Keratinocyte (primary cell): Measurements from ENCODE around the gene ATP13A3. TPM values are rescaled to one million over a fixed set of nuclear protein-coding genes. Genes with fewer than 3 reads are reported as not detected.

Experiments
- DNase-seq: peaks from one replicate; pipeline ENCODE4 v3.0.0-alpha.2; 2011; ENCODE audit warnings: low read depth, missing footprints, low spot score
- FAIRE-seq: peaks from 2 replicates; lab custom pipeline; 2011; peaks lifted over from hg19 to GRCh38; lab: Jason Lieb, UNC
- H2AFZ ChIP-seq: 2 replicates; pipeline ENCODE4 v1.6.0; 2012; ENCODE audit warnings: low read length, control low read depth, inconsistent platforms; ENCODE audit not compliant: control insufficient read depth
- H3K27ac ChIP-seq: 2 replicates; pipeline ENCODE4 v1.5.1; 2011; ENCODE audit warnings: low read length; ENCODE audit not compliant: control insufficient read depth, insufficient read depth
- H3K27me3 ChIP-seq: 3 replicates; pipeline ENCODE4 v1.6.0; 2011; ENCODE audit warnings: low read length; ENCODE audit not compliant: control insufficient read depth, insufficient read depth; ENCODE audit errors: extremely low read depth
- H3K36me3 ChIP-seq, 2 experiments: 2 replicates in 1 of 2; 3 replicates in 1 of 2; pipeline ENCODE4 v1.5.1; 2011; ENCODE audit warnings: low read length in 2 of 2, mild to moderate bottlenecking in 1 of 2; ENCODE audit not compliant: control insufficient read depth in 2 of 2, insufficient read depth in 2 of 2; ENCODE audit errors: extremely low read depth in 1 of 2
- H3K4me1 ChIP-seq: 3 replicates; pipeline ENCODE4 v1.5.1; 2011; ENCODE audit warnings: low read length; ENCODE audit not compliant: control insufficient read depth, insufficient read depth; ENCODE audit errors: extremely low read depth
- H3K4me2 ChIP-seq: 3 replicates; pipeline ENCODE4 v1.6.0; 2011; ENCODE audit warnings: low read depth, low read length; ENCODE audit not compliant: control insufficient read depth, insufficient read depth; ENCODE audit errors: extremely low read depth
- H3K4me3 ChIP-seq, 3 experiments: fragments of 200-600 bp in 1 of 3; sonication (generic) in 1 of 3; 2 replicates in 2 of 3; 3 replicates in 1 of 3; pipeline ENCODE4 v1.5.1; 2011 to 2016; ENCODE audit warnings: low read length in 3 of 3, mild to moderate bottlenecking in 3 of 3, control low read depth in 2 of 3, inconsistent platforms in 1 of 3, low read depth in 1 of 3, mixed read lengths in 1 of 3, mixed run types in 1 of 3, moderate library complexity in 1 of 3; ENCODE audit not compliant: control insufficient read depth in 2 of 3, insufficient read depth in 2 of 3; ENCODE audit errors: extremely low read depth in 1 of 3
- H3K79me2 ChIP-seq: 2 replicates; pipeline ENCODE4 v1.6.0; 2012; ENCODE audit warnings: low read length; ENCODE audit not compliant: control insufficient read depth, insufficient read depth
- H3K9ac ChIP-seq: 3 replicates; pipeline ENCODE4 v1.6.0; 2011; ENCODE audit warnings: low read length; ENCODE audit not compliant: control insufficient read depth, insufficient read depth; ENCODE audit errors: extremely low read depth
- H3K9me1 ChIP-seq: 3 replicates; pipeline ENCODE4 v1.6.0; 2011; ENCODE audit warnings: low read length; ENCODE audit not compliant: control insufficient read depth, insufficient read depth; ENCODE audit errors: extremely low read depth
- H3K9me3 ChIP-seq: 2 replicates; pipeline ENCODE4 v1.5.1; 2012; ENCODE audit warnings: low read depth, low read length; ENCODE audit not compliant: control insufficient read depth
- H4K20me1 ChIP-seq: 3 replicates; pipeline ENCODE4 v1.6.0; 2011; ENCODE audit warnings: low read length; ENCODE audit not compliant: control insufficient read depth, insufficient read depth; ENCODE audit errors: extremely low read depth
- EZH2 ChIP-seq: IDR thresholded peaks from one replicate; pipeline ENCODE4 v1.6.1; 2012; ENCODE audit warnings: inconsistent platforms, mild to moderate bottlenecking, low read length, moderate library complexity
- dilution Hi-C: fragments of 300-500 bp; cut with MboI; formaldehyde crosslinking; loops from one replicate; pipeline ENCODE4 v1.7.0; 2020; ENCODE audit warnings: low sequenced_read_pairs; ENCODE audit not compliant: extremely low pct_ligation_motif_present
- polyA plus RNA-seq, 5 experiments: library from polyadenylated mRNA; depleted of rRNA in 3 of 5; stranded (reverse) in 3 of 5; stranded (forward) in 1 of 5; unstranded in 1 of 5; fragments of >200 nt; gene quantifications; 1 replicate in 1 of 5; 2 replicates in 3 of 5; 3 replicates in 1 of 5; pipeline versions ENCODE4 v1.2.1 to v1.2.3, GENCODE V29; 2011 to 2012; ENCODE audit warnings: missing spikeins in 2 of 5, low read depth in 1 of 5, low replicate concordance in 1 of 5
- TF ChIP-seq, protein P1 (sequence below), 3 experiments: IDR thresholded peaks in 1 of 3; conservative IDR thresholded peaks in 1 of 3; optimal IDR thresholded peaks in 1 of 3; 2 replicates in 2 of 3; 3 replicates in 1 of 3; pipeline versions ENCODE3 to v1.5.1; 2011; ENCODE audit warnings: low read length in 3 of 3, mild to moderate bottlenecking in 3 of 3, moderate library complexity in 2 of 3, control low read depth in 1 of 3, inconsistent platforms in 1 of 3; ENCODE audit not compliant: insufficient read depth in 2 of 3; ENCODE audit errors: extremely low read depth in 1 of 3

ATP13A3 gene
- polyA plus RNA-seq, 1 donor (not counting 4 experiments of a cell fraction or from before 2014, with no cell fraction given), result 103 TPM

DNA sequence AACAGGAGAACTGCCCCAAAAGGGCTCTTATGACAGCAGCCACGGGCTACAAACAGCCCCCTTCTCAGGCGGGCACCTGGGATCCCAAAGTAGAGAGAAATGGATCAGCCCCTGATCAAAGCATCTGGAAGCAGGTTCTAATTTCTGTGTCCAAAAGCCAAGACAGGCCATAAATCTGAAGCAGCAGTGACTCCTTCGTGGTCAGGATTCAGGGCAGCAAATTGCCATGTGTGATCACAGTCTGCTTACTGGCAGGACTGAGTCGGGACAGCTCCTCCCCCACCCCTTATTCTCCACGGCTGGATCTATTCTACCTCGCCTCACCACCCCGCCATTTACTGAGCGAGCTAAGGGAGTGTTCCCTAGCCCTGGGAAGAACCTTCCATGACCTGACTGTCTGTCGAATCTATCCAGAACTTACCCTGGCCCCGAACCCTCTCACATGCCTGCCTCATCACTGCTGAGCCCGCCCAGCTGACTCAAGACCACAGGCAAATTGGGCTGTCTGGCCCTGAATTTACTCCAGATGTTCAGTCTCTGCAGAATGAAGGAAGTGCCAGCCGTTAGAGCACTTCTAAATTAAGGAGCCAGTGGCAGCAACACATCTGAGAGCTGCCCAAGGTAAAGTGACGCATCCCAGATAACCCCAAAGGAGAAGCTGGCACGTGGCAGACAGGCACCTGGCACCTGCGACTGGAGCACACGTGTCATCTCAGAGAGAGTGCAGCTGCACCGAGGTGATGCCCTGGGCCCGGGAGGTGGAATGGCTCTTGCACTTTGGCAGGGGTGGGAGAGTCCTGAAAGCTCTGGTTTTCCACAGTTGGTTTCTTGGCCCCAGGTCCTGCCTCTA lies 118.6 kb downstream of the ATP13A3 start:
- Histone ChIP-seq H4K20me1 (no peaks in the 10 kb centered on the region), H2AFZ (no peak overlapping the region), H3K27ac (no peak overlapping the region), H3K9me1 (no peaks in the 10 kb centered on the region), H3K36me3 (no peaks in the 10 kb centered on the region), H3K9me3 (no peaks in the 10 kb centered on the region), H3K4me3 (no peak overlapping the region), H3K27me3 (peaks cover 48% of the 10 kb centered on the region), H3K79me2 (no peaks in the 10 kb centered on the region), H3K4me1 (no peaks in the 10 kb centered on the region), H3K4me2 (no peak overlapping the region), H3K9ac (no peak overlapping the region)
- TF ChIP-seq EZH2, result no peak
- TF ChIP-seq, protein P1, sequence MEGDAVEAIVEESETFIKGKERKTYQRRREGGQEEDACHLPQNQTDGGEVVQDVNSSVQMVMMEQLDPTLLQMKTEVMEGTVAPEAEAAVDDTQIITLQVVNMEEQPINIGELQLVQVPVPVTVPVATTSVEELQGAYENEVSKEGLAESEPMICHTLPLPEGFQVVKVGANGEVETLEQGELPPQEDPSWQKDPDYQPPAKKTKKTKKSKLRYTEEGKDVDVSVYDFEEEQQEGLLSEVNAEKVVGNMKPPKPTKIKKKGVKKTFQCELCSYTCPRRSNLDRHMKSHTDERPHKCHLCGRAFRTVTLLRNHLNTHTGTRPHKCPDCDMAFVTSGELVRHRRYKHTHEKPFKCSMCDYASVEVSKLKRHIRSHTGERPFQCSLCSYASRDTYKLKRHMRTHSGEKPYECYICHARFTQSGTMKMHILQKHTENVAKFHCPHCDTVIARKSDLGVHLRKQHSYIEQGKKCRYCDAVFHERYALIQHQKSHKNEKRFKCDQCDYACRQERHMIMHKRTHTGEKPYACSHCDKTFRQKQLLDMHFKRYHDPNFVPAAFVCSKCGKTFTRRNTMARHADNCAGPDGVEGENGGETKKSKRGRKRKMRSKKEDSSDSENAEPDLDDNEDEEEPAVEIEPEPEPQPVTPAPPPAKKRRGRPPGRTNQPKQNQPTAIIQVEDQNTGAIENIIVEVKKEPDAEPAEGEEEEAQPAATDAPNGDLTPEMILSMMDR (optimal IDR thresholded peaks at IDR 0.05 in 1 of 3, IDR thresholded peaks at IDR 0.05 in 1 of 3, conservative IDR thresholded peaks at IDR 0.05 in 1 of 3; ENCODE audit: extremely low read depth in 1 of 3, insufficient read depth in 2 of 3, low read length in 3 of 3), result no peak
- DNase-seq (no peak), FAIRE-seq (no peak)
- dilution Hi-C loops, result no loop called here

- DNase-seq (no peak), FAIRE-seq (no peak)
- H3K27ac ChIP-seq, result no peak overlapping the region
- H3K4me2 ChIP-seq, result no peak overlapping the region
- peaks cover 51% of the 10 kb centered on the region for H3K27me3 ChIP-seq
- TF ChIP-seq EZH2, result no peak
- TF ChIP-seq, protein P1 (optimal IDR thresholded peaks at IDR 0.05 in 1 of 3, IDR thresholded peaks at IDR 0.05 in 1 of 3, conservative IDR thresholded peaks at IDR 0.05 in 1 of 3; ENCODE audit: extremely low read depth in 1 of 3, insufficient read depth in 2 of 3, low read length in 3 of 3), result no peak
- H3K9me3 ChIP-seq, result no peaks in the 10 kb centered on the region
- H3K79me2 ChIP-seq, result no peaks in the 10 kb centered on the region
- no peaks in the 10 kb centered on the region for H3K9me1 ChIP-seq
- no peak overlapping the region for H3K9ac ChIP-seq
- dilution Hi-C loops, result no loop called here
- no peak overlapping the region for H2AFZ ChIP-seq
- no peaks in the 10 kb centered on the region for H3K4me1 ChIP-seq
- no peaks in the 10 kb centered on the region for H4K20me1 ChIP-seq
- H3K4me3 ChIP-seq, result no peak overlapping the region
- no peaks in the 10 kb centered on the region for H3K36me3 ChIP-seq
These were observed 120.8 kb downstream of the ATP13A3 start for GRCh38 chr3:194365978-194366490.
